Right ventricle myocardium superior (tissue), 1 donor: ENCODE measurements around the gene SMPD2. TPM values are rescaled to one million over a fixed set of nuclear protein-coding genes. Genes with fewer than 3 reads are reported as not detected.

Experiments
- ATAC-seq: fragments of 200-7000 bp; cut with Tn5 transposase; one replicate; pipeline ENCODE4 v1.9.1; 2020; ENCODE audit warnings: mild to moderate bottlenecking; ENCODE audit not compliant: poor library complexity
- DNase-seq: peaks from one replicate; pipeline ENCODE4 v3.0.0-alpha.2; 2020
- intact Hi-C: fragments of 100-400 bp; cut with DNase I; formaldehyde crosslinking; loops from one replicate; pipeline ENCODE4 v1.11.2; 2022
- long read RNA-seq: library from polyadenylated mRNA; unstranded; transcript quantifications from one replicate; pipeline ENCODE4 v2.0.0, GENCODE V29; 2021
- total RNA-seq: library from RNA; stranded (reverse); fragmentation: NEBNext Ultra II Directional; extraction: Animal tissue kit (Norgen Biotek cat#: 25700); gene quantifications from one replicate; pipeline ENCODE4 v1.2.1, GENCODE V29; 2021
- donor health status: DM: no; HTN: yes; CAD: no; lungs with severe emphysema.

SMPD2 gene
- total RNA-seq = 4.1 TPM
- long read RNA-seq, transcript SMPD2-201 (10 exons, 1,645 nt) = major isoform, 15 of 21 reads
- long read RNA-seq, partial matches to known transcripts = 0 of 21 reads
- long read RNA-seq, other reads (novel, unspliced or antisense) = 6 of 21 reads

GRCh38 chr6:109440331-109441068, at the start of gene SMPD2, which contains the start of gene PPIL6:
Gene SMPD2, plus strand, starts transcription at chr6:109440724. Its CDS starts 398 bp downstream, at chr6:109441122.
Gene PPIL6, minus strand, starts transcription at chr6:109440628. Its CDS starts 38 bp downstream, at chr6:109440590.
- intact Hi-C loops = no loop called here
- ATAC-seq = peak; percentile 98

GRCh38 chr6:109393157-109393885, 47.2 kb upstream of the SMPD2 start:
- DNase-seq (no peak), ATAC-seq (no peak)
- intact Hi-C loops = no loop called here

More at GRCh38 chr6:109440331-109441068, at the start of gene SMPD2, which contains the start of gene PPIL6:
- DNase-seq = peak; percentile 94

- DNase-seq (no peak), ATAC-seq (no peak)
- intact Hi-C loops = no loop called here
These were observed 46.6 kb upstream of the SMPD2 start for GRCh38 chr6:109393886-109394281.

- DNase-seq (no peak), ATAC-seq (no peak)
- intact Hi-C loops = no loop called here
These were observed 44.3 kb upstream of the SMPD2 start for GRCh38 chr6:109396046-109396718.

GRCh38 chr6:109397020-109397419, 43.5 kb upstream of the SMPD2 start:
- DNase-seq (no peak), ATAC-seq (peak; percentile 39)
- intact Hi-C loops = no loop called here

GRCh38 chr6:109406196-109406595, 34.3 kb upstream of the SMPD2 start:
- intact Hi-C loops = no loop called here
- ATAC-seq (no peak), DNase-seq (no peak)

GRCh38 chr6:109411034-109411433, 29.5 kb upstream of the SMPD2 start:
- intact Hi-C loops = no loop called here
- DNase-seq (no peak), ATAC-seq (no peak)

GRCh38 chr6:109417646-109418045, 22.9 kb upstream of the SMPD2 start:
- no peak for ATAC-seq
- intact Hi-C loops = no loop called here
- DNase-seq = no peak

- no peak for DNase-seq
- no peak for ATAC-seq
- intact Hi-C loops = no loop called here
These were observed 19.8 kb upstream of the SMPD2 start for GRCh38 chr6:109420751-109421150.

- intact Hi-C loops = no loop called here
- no peak for ATAC-seq
- DNase-seq = no peak
These were observed 19.3 kb upstream of the SMPD2 start for GRCh38 chr6:109421184-109421583.

GRCh38 chr6:109424946-109425345, 15.6 kb upstream of the SMPD2 start:
- no peak for DNase-seq
- ATAC-seq = no peak
- intact Hi-C loops = no loop called here

- ATAC-seq = peak; percentile 52
- no peak for DNase-seq
- intact Hi-C loops = no loop called here
These were observed 11.5 kb upstream of the SMPD2 start for GRCh38 chr6:109428889-109429477.

- DNase-seq = no peak
- no peak for ATAC-seq
- intact Hi-C loops = no loop called here
These were observed 11.0 kb upstream of the SMPD2 start for GRCh38 chr6:109429496-109429895.

GRCh38 chr6:109434456-109434855, 6.1 kb upstream of the SMPD2 start:
- no peak for ATAC-seq
- DNase-seq = no peak
- intact Hi-C loops = no loop called here

GRCh38 chr6:109436041-109436440, 4.5 kb upstream of the SMPD2 start:
- intact Hi-C loops = no loop called here
- no peak for ATAC-seq
- no peak for DNase-seq

GRCh38 chr6:109441069-109441816, 719 bp downstream of the SMPD2 start:
- intact Hi-C loops = no loop called here
- peak; percentile 68 for DNase-seq
- peak; percentile 48 for ATAC-seq

GRCh38 chr6:109442393-109442924, 1.9 kb downstream of the SMPD2 start:
- no peak for DNase-seq
- no peak for ATAC-seq
- intact Hi-C loops = no loop called here

GRCh38 chr6:109443425-109443950, 3.0 kb downstream of the SMPD2 start:
- DNase-seq = no peak
- intact Hi-C loops = no loop called here
- no peak for ATAC-seq
